Heart left ventricle (tissue), 16 donors: Measurements from ENCODE around the gene YIF1A. TPM values are rescaled to one million over a fixed set of nuclear protein-coding genes. Genes with fewer than 3 reads are reported as not detected.
A peak's percentile ranks its signal among the peaks of the same experiment; 100 is the strongest.

ENCODE experiments used
- ATAC-seq, 4 donors: fragments of 200-7000 bp; cut with Tn5 transposase; one replicate each; pipeline ENCODE4 v1.9.1; 2020 to 2022; ENCODE audit warnings: moderate library complexity in 4 of 4, mild to moderate bottlenecking in 3 of 4, moderate number of reproducible peaks in 1 of 4
- DNase-seq, 5 donors: peaks; one replicate each; pipeline ENCODE4 v3.0.0-alpha.2; 2020
- H3K27ac ChIP-seq, 12 donors: fragments of 200-600 bp; sonication (generic) in 4 of 12; one replicate each; pipeline versions ENCODE4 v1.5.0 to v1.8.0; 2016 to 2022; ENCODE audit warnings: mild to moderate bottlenecking in 2 of 12
- H3K27me3 ChIP-seq, 9 donors: fragments of 200-600 bp; sonication (generic) in 2 of 9; one replicate each; pipeline versions ENCODE4 v1.5.1 to v1.8.0; 2016 to 2022; ENCODE audit warnings: mild to moderate bottlenecking in 3 of 9
- H3K36me3 ChIP-seq, 9 donors: fragments of 200-600 bp; sonication (generic) in 2 of 9; one replicate each; pipeline versions ENCODE4 v1.5.0 to v1.8.0; 2018 to 2022; ENCODE audit warnings: mild to moderate bottlenecking in 2 of 9
- H3K4me1 ChIP-seq, 12 donors: fragments of 200-600 bp; sonication (generic) in 4 of 12; one replicate each; pipeline versions ENCODE4 v1.5.0 to v1.8.0; 2016 to 2022; ENCODE audit warnings: mild to moderate bottlenecking in 3 of 12
- H3K4me3 ChIP-seq, 12 donors: fragments of 200-600 bp; sonication (generic) in 4 of 12; one replicate each; pipeline versions ENCODE4 v1.5.0 to v1.8.0; 2017 to 2022; ENCODE audit warnings: mild to moderate bottlenecking in 9 of 12, moderate library complexity in 4 of 12
- H3K9me3 ChIP-seq, 12 donors: fragments of 200-600 bp; sonication (generic) in 4 of 12; one replicate each; pipeline versions ENCODE4 v1.5.0 to v1.8.0; 2016 to 2022; ENCODE audit warnings: mild to moderate bottlenecking in 1 of 12
- CTCF ChIP-seq, 12 donors: fragments of 200-600 bp; sonication (generic) in 4 of 12; IDR thresholded peaks; one replicate each; pipeline versions ENCODE4 v1.5.0 to v1.8.0; 2018 to 2022; ENCODE audit warnings: antibody characterized with exemption in 12 of 12, mild to moderate bottlenecking in 5 of 12
- POLR2A ChIP-seq, 2 donors: fragments of 450-650 bp; IDR thresholded peaks; one replicate each; pipeline ENCODE4 v1.6.1; 2017; ENCODE audit warnings: antibody characterized with exemption in 2 of 2, mild to moderate bottlenecking in 2 of 2, moderate library complexity in 2 of 2
- WGBS, 4 donors: extraction: QIAGEN DNeasy Blood & Tissue Kit in 2 of 4; methylation state at CpG; one replicate each; pipeline versions ENCODE4 v1.1.5 to v1.1.7; 2013 to 2018; 5-methylcytosine and 5-hydroxymethylcytosine counted together
- intact Hi-C, 10 donors: fragments of 100-400 bp; cut with DNase I; formaldehyde crosslinking; loops; one replicate each; pipeline versions ENCODE4 v1.11.1 to v1.14.2; 2022
- polyA plus RNA-seq, 2 donors: library from polyadenylated mRNA; stranded (reverse); fragments of 200-250 nt; gene quantifications; one replicate each; pipeline ENCODE4 v1.2.3, GENCODE V29; 2013
- total RNA-seq, 9 donors: library from RNA; depleted of rRNA in 2 of 9; stranded (reverse); fragments of >200 nt in 2 of 9; fragmentation: NEBNext Ultra II Directional in 3 of 9; extraction: Animal tissue kit (Norgen Biotek cat#: 25700) in 3 of 9; gene quantifications; one replicate each; pipeline versions ENCODE4 v1.1.0 to v1.2.4, GENCODE V29; 2016 to 2023
- donor health status: ischemic (EF 13 %, LVEDD 7.1; RV severe dilation, severe dysfunction).
- donor health status: healthy with polysubstance abuse.
- donor health status: DM: no; HTN: yes; CAD: no.
- donor health status: DM: no; HTN: no; CAD: no.
- donor health status: ischemic (EF 25% LVEDD 6.9; RV normal size, moderate dysfunction).
- donor health status: ischemic (EF 25% LVEDD 5.7; RV mildly dilated, moderate dysfunction).
- donor health status: healthy.
- donor health status: DM: yes; HTN: yes; CAD: no.
- donor health status: ischemic (EF 35%, LVEDD 5.7; RV mildly dilated, moderate dysfunction).
- donor health status: nonischemic (EF 11% LVEDD 7.7; RV severe dilation, severe dysfunction).
- donor health status: DM: yes; HTN: yes; CAD: no.
- donor health status: PGD.
- donor health status: ischemic (EF 29% LVEDD 5.4; RV normal size, mild dysfunction).
- donor health status: nonischemic (EF 23%, LVEDD 6.1; RV moderate dilation, normal function).

YIF1A gene
- total and polyA plus RNA-seq, 11 donors: 41.6 to 136 (median 65.3) TPM

GRCh38 chr11:66292543-66293332, 3.8 kb upstream of the YIF1A start:
- 53 to 60% (median 54%) methylated on average over 15 to 17 of the region's 17 CpGs for whole genome bisulfite sequencing, 4 donors
- no peak overlapping the region for H3K27ac ChIP-seq
- H3K4me3 ChIP-seq: peak overlapping the region in 2 of 12 donors; percentile 49 to 54
- no peaks in the 10 kb centered on the region for H3K9me3 ChIP-seq
- H3K36me3 ChIP-seq: no peaks in the 10 kb centered on the region
- no peak for TF ChIP-seq POLR2A (IDR thresholded peaks at IDR 0.05)
- TF ChIP-seq CTCF (IDR thresholded peaks at IDR 0.05): no peak
- intact Hi-C loops: loop anchor here in 1 of 10 donors (5.0 kb wide), 1 partner anchor 45 kb away; the partner anchor contains the start of gene RIN1
- H3K27me3 ChIP-seq: peaks cover 6 to 42% (median 26%) of the 10 kb centered on the region in 9 donors
- ATAC-seq: no peak
- no peak for DNase-seq
- H3K4me1 ChIP-seq: peaks cover 0 to 30% (median 15%) of the 10 kb centered on the region in 12 donors

- Histone ChIP-seq H3K27me3 (peaks cover 6 to 42% (median 26%) of the 10 kb centered on the region in 9 donors), H3K4me3 (peak within 1 kb of the TSS in 11 of 12 donors; percentile 8 to 54 (median 44)), H3K27ac (no peak within 1 kb of the TSS), H3K9me3 (no peaks in the 10 kb centered on the region), H3K36me3 (peaks cover 0 to 1% (median 0%) of the 10 kb centered on the region in 9 donors), H3K4me1 (peaks cover 0 to 38% (median 21%) of the 10 kb centered on the region in 12 donors)
- DNase-seq (no peak), ATAC-seq (no peak)
- TF ChIP-seq CTCF (IDR thresholded peaks at IDR 0.05) (no peak), POLR2A (IDR thresholded peaks at IDR 0.05) (no peak)
- intact Hi-C loops: loop anchor here in 1 of 10 donors (5.0 kb wide), 1 partner anchor 45 kb away; the partner anchor contains the start of gene RIN1
- 1 to 7% (median 3%) methylated on average over 7 to 95 of the region's 95 CpGs for WGBS, 4 donors
Observed at GRCh38 chr11:66291706-66292542, 3.0 kb upstream of the YIF1A start, which contains the start of gene TMEM151A. TMEM151A (plus strand) TSS chr11:66291894; CDS start chr11:66292014, 120 bp downstream.

- Histone ChIP-seq H3K4me1 (peaks cover 0 to 41% (median 22%) of the 10 kb centered on the region in 12 donors), H3K36me3 (peaks cover 0 to 5% (median 0%) of the 10 kb centered on the region in 9 donors), H3K27ac (no peak overlapping the region), H3K9me3 (no peaks in the 10 kb centered on the region), H3K27me3 (peaks cover 6 to 41% (median 26%) of the 10 kb centered on the region in 9 donors), H3K4me3 (peak overlapping the region in 2 of 12 donors; percentile 49 to 50)
- no peak for ATAC-seq
- no peak for TF ChIP-seq CTCF (IDR thresholded peaks at IDR 0.05)
- no peak for TF ChIP-seq POLR2A (IDR thresholded peaks at IDR 0.05)
- DNase-seq: no peak
- WGBS, 4 donors: 19 to 27% (median 21%) methylated on average over 9 to 16 of the region's 16 CpGs
- intact Hi-C loops: loop anchor here in 1 of 10 donors (5.0 kb wide), 1 partner anchor 46 kb away; the partner anchor contains the start of gene RIN1
Observed at GRCh38 chr11:66291303-66291705, 2.4 kb upstream of the YIF1A start.
